Panc1 (cell line): ENCODE measurements around the gene SMIM38. TPM values are rescaled to one million over a fixed set of nuclear protein-coding genes. Genes with fewer than 3 reads are reported as not detected.

ENCODE experiments used
- ATAC-seq: fragments of 200-7000 bp; cut with Tn5 transposase; 2 replicates; pipeline ENCODE4 v1.9.1; 2020; ENCODE audit warnings: mild to moderate bottlenecking, moderate library complexity
- BruUV-seq: library from RNA; stranded (reverse); fragments of 400-500 nt; replicated peaks from 2 replicates; lab custom pipeline; 2021; lab: Mats Ljungman, UMichigan
- CTCF ChIA-PET: fragments of 300-600 bp; sonication (Branson Sonifier 250); formaldehyde crosslinking; loops from one replicate; lab custom pipeline; 2022; ENCODE audit warnings: antibody characterized with exemption; lab: Charles Lee
- POLR2A ChIA-PET: fragments of 300-600 bp; sonication (Branson Sonifier 250); formaldehyde crosslinking; loops from one replicate; lab custom pipeline; 2022; ENCODE audit warnings: antibody characterized with exemption; lab: Charles Lee
- DNase-seq: peaks from one replicate; pipeline ENCODE4 v3.0.0-alpha.2; 2010; ENCODE audit warnings: low read depth, low spot score
- H3K27ac ChIP-seq: 2 replicates; pipeline ENCODE4 v1.5.1; 2011; ENCODE audit warnings: mild to moderate bottlenecking, low read length, inconsistent platforms
- H3K27me3 ChIP-seq: fragments of 200-500 bp; sonication (Bioruptor generic); 2 replicates; pipeline ENCODE4 v1.6.0; 2014; ENCODE audit warnings: low read length, inconsistent platforms; ENCODE audit not compliant: control insufficient read depth, insufficient read depth
- H3K36me3 ChIP-seq: fragments of 200-500 bp; sonication (Bioruptor generic); 2 replicates; pipeline ENCODE4 v1.5.1; 2014; ENCODE audit warnings: inconsistent platforms, mild to moderate bottlenecking, low read length, moderate library complexity; ENCODE audit not compliant: control insufficient read depth, insufficient read depth
- H3K4me1 ChIP-seq: 2 replicates; pipeline ENCODE4 v1.5.1; 2011; ENCODE audit warnings: inconsistent platforms, mild to moderate bottlenecking, low read length, moderate library complexity; ENCODE audit not compliant: control insufficient read depth, insufficient read depth
- H3K4me3 ChIP-seq, 2 experiments: 2 replicates each; pipeline ENCODE4 v1.5.1; 2011 to 2012; ENCODE audit warnings: low read depth in 2 of 2, low read length in 2 of 2, mild to moderate bottlenecking in 2 of 2, inconsistent platforms in 1 of 2, moderate library complexity in 1 of 2
- H3K9me3 ChIP-seq: fragments of 200-500 bp; sonication (Bioruptor generic); 2 replicates; pipeline ENCODE4 v1.5.1; 2014; ENCODE audit warnings: low read depth, mild to moderate bottlenecking, inconsistent platforms, low read length, moderate library complexity; ENCODE audit not compliant: control insufficient read depth, insufficient read depth
- CTCF ChIP-seq: fragments of 450-650 bp; IDR thresholded peaks from 2 replicates; pipeline ENCODE4 v1.5.1; 2017; ENCODE audit warnings: mild to moderate bottlenecking
- POLR2AphosphoS5 ChIP-seq: IDR thresholded peaks from 2 replicates; pipeline ENCODE4 v1.6.1; 2012; ENCODE audit warnings: mild to moderate bottlenecking, low read depth, low read length, moderate library complexity
- SIN3A ChIP-seq: IDR thresholded peaks from 2 replicates; pipeline ENCODE4 v1.6.1; 2012; ENCODE audit warnings: low read depth, mild to moderate bottlenecking, low read length, moderate library complexity, borderline replicate concordance; ENCODE audit not compliant: insufficient read depth
- TCF7L2 ChIP-seq: IDR thresholded peaks from 2 replicates; pipeline ENCODE4 v1.6.1; 2011; ENCODE audit warnings: mild to moderate bottlenecking, low read depth, low read length, inconsistent platforms
- in situ Hi-C: cut with HindIII; loops from 2 replicates; pipeline ENCODE4 v1.10.0; 2016; ENCODE audit warnings: low sequenced_read_pairs, low pct_unique_long_range_greater_than_20kb
- intact Hi-C: fragments of 100-400 bp; cut with micrococcal nuclease; formaldehyde crosslinking; loops from one replicate; pipeline ENCODE4 v1.10.0; 2022; ENCODE audit not compliant: unreplicated experiment
- total RNA-seq: library from RNA; stranded (reverse); gene quantifications from one replicate; pipeline ENCODE4 v1.2.1, GENCODE V29; 2021; ENCODE audit not compliant: unreplicated experiment
- TF ChIP-seq, protein P1 (sequence below), 2 experiments: IDR thresholded peaks; 2 replicates each; pipeline ENCODE4 v1.6.1; 2011 to 2012; ENCODE audit warnings: low read depth in 2 of 2, control low read depth in 1 of 2, low read length in 1 of 2, mild to moderate bottlenecking in 1 of 2, moderate library complexity in 1 of 2; ENCODE audit not compliant: insufficient read depth in 1 of 2

SMIM38 gene
- total RNA-seq, 1 experiment from 2014 or later = 0.46 TPM

DNA sequence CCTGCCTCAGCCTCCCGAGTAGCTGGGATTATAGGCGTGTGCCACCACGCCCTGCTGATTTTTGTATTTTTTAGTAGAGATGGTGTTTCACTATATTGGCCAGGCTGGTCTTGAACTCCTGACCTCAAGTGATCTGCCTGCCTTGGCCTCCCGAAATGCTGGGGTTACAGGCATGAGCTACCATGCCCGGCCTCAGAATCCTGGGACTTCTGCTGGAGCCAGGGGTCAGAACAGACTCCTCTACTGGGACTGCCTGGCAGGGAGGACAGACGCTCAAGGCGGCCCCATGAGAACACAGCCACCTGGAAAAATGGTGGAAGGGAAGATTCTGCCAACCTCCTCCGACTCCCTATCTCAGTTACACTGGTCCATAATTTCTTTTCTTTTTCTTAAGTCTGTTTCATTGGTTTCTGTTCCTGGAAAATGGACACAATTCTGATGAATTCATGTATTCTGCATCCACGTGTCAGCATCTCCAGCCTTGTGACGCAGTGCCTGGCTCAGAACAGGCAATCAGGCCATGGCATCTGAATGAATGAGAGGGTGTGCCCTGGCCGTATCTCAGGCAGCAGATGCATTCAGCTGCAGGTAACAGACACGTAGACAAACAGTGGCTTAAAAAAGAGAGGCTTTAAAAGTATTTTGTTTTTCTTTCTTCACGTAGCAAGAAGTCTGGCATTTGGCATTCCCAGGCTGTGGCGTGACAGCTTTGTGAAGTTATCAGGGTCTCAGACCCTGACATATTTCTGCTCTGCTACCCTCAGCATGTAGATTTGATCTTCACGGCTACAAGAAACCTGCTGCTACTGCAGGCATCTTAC, 4.8 kb downstream of the SMIM38 start:
- no peak overlapping the region for H3K4me3 ChIP-seq
- in situ Hi-C loops = no loop called here
- H3K27ac ChIP-seq = no peak overlapping the region
- TF ChIP-seq SIN3A = no peak
- no peak for TF ChIP-seq POLR2AphosphoS5
- no peak for TF ChIP-seq TCF7L2
- no peak for TF ChIP-seq CTCF
- TF ChIP-seq, protein P1, sequence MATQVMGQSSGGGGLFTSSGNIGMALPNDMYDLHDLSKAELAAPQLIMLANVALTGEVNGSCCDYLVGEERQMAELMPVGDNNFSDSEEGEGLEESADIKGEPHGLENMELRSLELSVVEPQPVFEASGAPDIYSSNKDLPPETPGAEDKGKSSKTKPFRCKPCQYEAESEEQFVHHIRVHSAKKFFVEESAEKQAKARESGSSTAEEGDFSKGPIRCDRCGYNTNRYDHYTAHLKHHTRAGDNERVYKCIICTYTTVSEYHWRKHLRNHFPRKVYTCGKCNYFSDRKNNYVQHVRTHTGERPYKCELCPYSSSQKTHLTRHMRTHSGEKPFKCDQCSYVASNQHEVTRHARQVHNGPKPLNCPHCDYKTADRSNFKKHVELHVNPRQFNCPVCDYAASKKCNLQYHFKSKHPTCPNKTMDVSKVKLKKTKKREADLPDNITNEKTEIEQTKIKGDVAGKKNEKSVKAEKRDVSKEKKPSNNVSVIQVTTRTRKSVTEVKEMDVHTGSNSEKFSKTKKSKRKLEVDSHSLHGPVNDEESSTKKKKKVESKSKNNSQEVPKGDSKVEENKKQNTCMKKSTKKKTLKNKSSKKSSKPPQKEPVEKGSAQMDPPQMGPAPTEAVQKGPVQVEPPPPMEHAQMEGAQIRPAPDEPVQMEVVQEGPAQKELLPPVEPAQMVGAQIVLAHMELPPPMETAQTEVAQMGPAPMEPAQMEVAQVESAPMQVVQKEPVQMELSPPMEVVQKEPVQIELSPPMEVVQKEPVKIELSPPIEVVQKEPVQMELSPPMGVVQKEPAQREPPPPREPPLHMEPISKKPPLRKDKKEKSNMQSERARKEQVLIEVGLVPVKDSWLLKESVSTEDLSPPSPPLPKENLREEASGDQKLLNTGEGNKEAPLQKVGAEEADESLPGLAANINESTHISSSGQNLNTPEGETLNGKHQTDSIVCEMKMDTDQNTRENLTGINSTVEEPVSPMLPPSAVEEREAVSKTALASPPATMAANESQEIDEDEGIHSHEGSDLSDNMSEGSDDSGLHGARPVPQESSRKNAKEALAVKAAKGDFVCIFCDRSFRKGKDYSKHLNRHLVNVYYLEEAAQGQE (IDR thresholded peaks at IDR 0.05; ENCODE audit: insufficient read depth in 1 of 2, low read depth in 2 of 2, low read length in 1 of 2) = no peak
- intact Hi-C loops = no loop called here
- DNase-seq (no peak), ATAC-seq (no peak)
- no peaks in the 10 kb centered on the region for H3K36me3 ChIP-seq
- BruUV-seq = no TSS peak
- no peaks in the 10 kb centered on the region for H3K27me3 ChIP-seq
- ChIA-PET POLR2A (interaction anchor here (0.7 kb wide), 1 partner anchor 278 kb away, joined by 8 read pairs; no protein-coding TSS in a partner anchor), CTCF (no interaction called here)
- H3K4me1 ChIP-seq = no peaks in the 10 kb centered on the region
- H3K9me3 ChIP-seq = no peaks in the 10 kb centered on the region

DNA sequence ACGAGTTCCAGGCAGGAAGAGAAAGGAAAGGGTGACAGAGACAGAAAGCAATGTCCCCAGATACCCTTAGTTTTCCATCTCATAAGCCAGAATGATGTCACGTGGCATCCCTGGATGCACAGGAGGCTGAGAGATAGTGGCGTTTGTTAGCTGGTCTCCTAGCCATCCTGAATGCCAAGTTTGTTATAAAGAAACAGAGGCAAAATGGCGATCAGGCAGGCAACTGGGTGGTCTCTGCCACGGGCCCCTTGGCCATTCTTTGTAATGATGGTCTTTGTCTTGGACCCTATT, 5.3 kb downstream of the SMIM38 start:
- intact Hi-C loops = no loop called here
- Histone ChIP-seq H3K27me3 (no peaks in the 10 kb centered on the region), H3K9me3 (no peaks in the 10 kb centered on the region), H3K27ac (no peak overlapping the region), H3K4me3 (no peak overlapping the region), H3K4me1 (peaks cover 1% of the 10 kb centered on the region), H3K36me3 (no peaks in the 10 kb centered on the region)
- TF ChIP-seq, protein P1 (IDR thresholded peaks at IDR 0.05; ENCODE audit: insufficient read depth in 1 of 2, low read depth in 2 of 2, low read length in 1 of 2) = no peak
- TF ChIP-seq CTCF (no peak), TCF7L2 (no peak), POLR2AphosphoS5 (no peak), SIN3A (no peak)
- in situ Hi-C loops = no loop called here
- ChIA-PET POLR2A (no interaction called here), CTCF (no interaction called here)
- ATAC-seq (no peak), DNase-seq (no peak)
- BruUV-seq = no TSS peak
